Measurements from ENCODE around the gene TTLL5. TPM values are rescaled to one million over a fixed set of nuclear protein-coding genes. Genes with fewer than 3 reads are reported as not detected.
"Not testable (repeated sequence)": the region's sequence is repeated elsewhere in the genome, so short reads cannot be mapped to it uniquely, and the experiment has no call there.

The TTLL5 gene
- total RNA-seq, 1 experiment from 2014 or later, result 35.7 TPM

GRCh38 chr14:75917946-75918335, 256.9 kb downstream of the TTLL5 start:
- Histone ChIP-seq H2BK15ac (ENCODE audit: low read depth, low read length) (no peak overlapping the region), H2BK12ac (ENCODE audit: insufficient read length, low read depth, low read length) (no peak overlapping the region), H3T11ph (ENCODE audit: low read length) (no peak overlapping the region), H2AFZ (ENCODE audit: low read length) (no peak overlapping the region), H3K56ac (ENCODE audit: insufficient read length, low read depth, low read length) (no peak overlapping the region), H3K18ac (ENCODE audit: insufficient read length, low read depth, low read length) (no peak overlapping the region), H3K79me2 (ENCODE audit: insufficient read depth, low read length) (no peaks in the 10 kb centered on the region), H3K14ac (ENCODE audit: insufficient read depth, low read length) (no peak overlapping the region), H4K8ac (replicated peaks; ENCODE audit: insufficient read length, low read depth, low read length) (no peak overlapping the region), H2BK5ac (ENCODE audit: insufficient read length, low read length) (no peak overlapping the region), H4K91ac (ENCODE audit: insufficient read length, low read depth, low read length) (no peak overlapping the region), H3K9ac (ENCODE audit: extremely low read depth, insufficient read length, low read length) (no peak overlapping the region), H4K20me1 (ENCODE audit: control insufficient read depth, insufficient read depth, insufficient read length) (no peaks in the 10 kb centered on the region), H2BK20ac (ENCODE audit: low read depth, low read length, poor library complexity, severe bottlenecking) (no peak overlapping the region), H2AK5ac (ENCODE audit: insufficient read length, low read length) (no peak overlapping the region), H3K79me1 (ENCODE audit: insufficient read depth, low read depth, low read length, poor library complexity, severe bottlenecking) (no peaks in the 10 kb centered on the region), H3K27ac (ENCODE audit: insufficient read length, low read depth, low read length) (no peak overlapping the region), H3K23ac (ENCODE audit: insufficient read length, low read depth, low read length) (no peak overlapping the region), H3K9me3 (ENCODE audit: control insufficient read depth, low read depth, low read length) (no peaks in the 10 kb centered on the region), H3K4me2 (ENCODE audit: insufficient read depth, insufficient read length, low read length) (no peak overlapping the region), H3K4me1 (ENCODE audit: insufficient read depth, low read length) (no peaks in the 10 kb centered on the region; the same call in 1 of the 2 replicates), H3K27me3 (ENCODE audit: insufficient read depth, low read length) (no peaks in the 10 kb centered on the region), H2BK120ac (ENCODE audit: low read depth, low read length, poor library complexity, severe bottlenecking) (no peak overlapping the region), H4K5ac (ENCODE audit: insufficient read length, low read depth, low read length) (no peak overlapping the region), H3K4ac (ENCODE audit: low read depth, low read length) (no peak overlapping the region), H3K23me2 (ENCODE audit: insufficient read length, low read depth, low read length, poor library complexity, severe bottlenecking) (no peaks in the 10 kb centered on the region)
- no CpG with 5 or more reads among the region's 1 CpG for WGBS (ENCODE audit: extremely low coverage, insufficient read length, low lambda C conversion rate)
- Mint-ChIP-seq H3K9me3 (peaks cover 6 to 10% of the 10 kb centered on the region in 2 experiments; a peak in 3 of 5 replicates), H3K4me1 (peaks cover 12 to 20% of the 10 kb centered on the region in 2 experiments), H3K36me3 (ENCODE audit: insufficient read depth in 1 of 3, low read depth in 3 of 3) (peaks cover 9 to 14% (median 13%) of the 10 kb centered on the region in 3 experiments; a peak in 6 of 7 replicates), H3K27ac (peak overlapping the region in 2 of 3 experiments; percentile 21 to 49; a peak in 2 of 7 replicates), H3K4me3 (no peak overlapping the region), H3K27me3 (ENCODE audit: low read depth) (no peaks in the 10 kb centered on the region)
- TF ChIP-seq, protein P1, sequence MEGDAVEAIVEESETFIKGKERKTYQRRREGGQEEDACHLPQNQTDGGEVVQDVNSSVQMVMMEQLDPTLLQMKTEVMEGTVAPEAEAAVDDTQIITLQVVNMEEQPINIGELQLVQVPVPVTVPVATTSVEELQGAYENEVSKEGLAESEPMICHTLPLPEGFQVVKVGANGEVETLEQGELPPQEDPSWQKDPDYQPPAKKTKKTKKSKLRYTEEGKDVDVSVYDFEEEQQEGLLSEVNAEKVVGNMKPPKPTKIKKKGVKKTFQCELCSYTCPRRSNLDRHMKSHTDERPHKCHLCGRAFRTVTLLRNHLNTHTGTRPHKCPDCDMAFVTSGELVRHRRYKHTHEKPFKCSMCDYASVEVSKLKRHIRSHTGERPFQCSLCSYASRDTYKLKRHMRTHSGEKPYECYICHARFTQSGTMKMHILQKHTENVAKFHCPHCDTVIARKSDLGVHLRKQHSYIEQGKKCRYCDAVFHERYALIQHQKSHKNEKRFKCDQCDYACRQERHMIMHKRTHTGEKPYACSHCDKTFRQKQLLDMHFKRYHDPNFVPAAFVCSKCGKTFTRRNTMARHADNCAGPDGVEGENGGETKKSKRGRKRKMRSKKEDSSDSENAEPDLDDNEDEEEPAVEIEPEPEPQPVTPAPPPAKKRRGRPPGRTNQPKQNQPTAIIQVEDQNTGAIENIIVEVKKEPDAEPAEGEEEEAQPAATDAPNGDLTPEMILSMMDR (conservative IDR thresholded peaks at IDR 0.05), result no peak
- no peak for DNase-seq

DNA sequence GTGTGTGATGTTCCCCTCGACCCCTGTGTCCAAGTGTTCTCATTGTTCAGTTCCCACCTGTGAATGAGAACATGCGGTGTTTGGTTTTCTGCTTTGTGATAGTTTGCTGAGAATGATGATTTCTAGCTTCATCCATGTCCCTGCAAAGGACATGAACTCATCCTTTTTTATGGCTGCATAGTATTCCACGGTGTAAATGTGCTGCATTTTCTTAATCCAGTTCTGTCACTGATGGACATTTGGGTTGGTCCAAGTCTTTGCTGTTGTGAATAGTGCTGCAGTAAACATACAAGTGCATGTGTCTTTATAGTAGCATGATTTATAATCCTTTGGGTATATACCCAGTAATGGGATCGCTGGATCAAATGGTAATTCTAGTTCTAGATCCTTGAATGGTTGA, 259.4 kb downstream of the TTLL5 start:
- not testable (repeated sequence) for H2BK15ac ChIP-seq (ENCODE audit: low read depth, low read length); H4K5ac ChIP-seq (ENCODE audit: insufficient read length, low read depth, low read length); H3K79me2 ChIP-seq (ENCODE audit: insufficient read depth, low read length); H2BK12ac ChIP-seq (ENCODE audit: insufficient read length, low read depth, low read length); H3K27ac ChIP-seq (ENCODE audit: insufficient read length, low read depth, low read length); DNase-seq; H2AFZ ChIP-seq (ENCODE audit: low read length); H3K4me1 ChIP-seq (ENCODE audit: insufficient read depth, low read length); H4K91ac ChIP-seq (ENCODE audit: insufficient read length, low read depth, low read length); H3K27me3 ChIP-seq (ENCODE audit: insufficient read depth, low read length); H3K14ac ChIP-seq (ENCODE audit: insufficient read depth, low read length); H3K27ac Mint-ChIP-seq; H2AK5ac ChIP-seq (ENCODE audit: insufficient read length, low read length); H3K56ac ChIP-seq (ENCODE audit: insufficient read length, low read depth, low read length); H4K20me1 ChIP-seq (ENCODE audit: control insufficient read depth, insufficient read depth, insufficient read length); H3K18ac ChIP-seq (ENCODE audit: insufficient read length, low read depth, low read length); H2BK20ac ChIP-seq (ENCODE audit: low read depth, low read length, poor library complexity, severe bottlenecking); H3K79me1 ChIP-seq (ENCODE audit: insufficient read depth, low read depth, low read length, poor library complexity, severe bottlenecking); H3K9me3 ChIP-seq (ENCODE audit: control insufficient read depth, low read depth, low read length); H4K8ac ChIP-seq (replicated peaks; ENCODE audit: insufficient read length, low read depth, low read length); H3K4ac ChIP-seq (ENCODE audit: low read depth, low read length); H2BK120ac ChIP-seq (ENCODE audit: low read depth, low read length, poor library complexity, severe bottlenecking); H3K4me2 ChIP-seq (ENCODE audit: insufficient read depth, insufficient read length, low read length); H3T11ph ChIP-seq (ENCODE audit: low read length); H2BK5ac ChIP-seq (ENCODE audit: insufficient read length, low read length); H3K23me2 ChIP-seq (ENCODE audit: insufficient read length, low read depth, low read length, poor library complexity, severe bottlenecking); H3K27me3 Mint-ChIP-seq (ENCODE audit: low read depth); H3K23ac ChIP-seq (ENCODE audit: insufficient read length, low read depth, low read length); H3K9ac ChIP-seq (ENCODE audit: extremely low read depth, insufficient read length, low read length); H3K4me3 Mint-ChIP-seq
- peaks cover 16 to 19% (median 18%) of the 10 kb centered on the region in 3 experiments for H3K36me3 Mint-ChIP-seq (ENCODE audit: insufficient read depth in 1 of 3, low read depth in 3 of 3)
- peaks cover 12 to 20% of the 10 kb centered on the region in 2 experiments for H3K4me1 Mint-ChIP-seq
- WGBS (ENCODE audit: extremely low coverage, insufficient read length, low lambda C conversion rate), result no CpG with 5 or more reads among the region's 4 CpGs
- H3K9me3 Mint-ChIP-seq, result peaks cover 14 to 19% of the 10 kb centered on the region in 2 experiments
